IMR-90 (cell line): Measurements from ENCODE around the gene SRSF10.

Experiments
- CEBPB ChIP-seq: IDR thresholded peaks from 2 replicates; pipeline ENCODE4 v1.6.1; 2012; ENCODE audit warnings: low read depth, low read length, improper control_type of control experiment
- POLR2A ChIP-seq: IDR thresholded peaks from 2 replicates; pipeline ENCODE4 v1.6.1; 2012; ENCODE audit warnings: mild to moderate bottlenecking, low read depth, low read length
- RCOR1 ChIP-seq: IDR thresholded peaks from 2 replicates; pipeline ENCODE4 v1.6.1; 2012; ENCODE audit warnings: mild to moderate bottlenecking, low read length, improper control_type of control experiment; ENCODE audit not compliant: insufficient replicate concordance
- RFX5 ChIP-seq: IDR thresholded peaks from 2 replicates; pipeline ENCODE4 v1.8.0; 2012; ENCODE audit warnings: low read depth, mild to moderate bottlenecking, low read length, moderate library complexity
- SMC3 ChIP-seq: fragments of 150-350 bp; IDR thresholded peaks from 2 replicates; pipeline ENCODE4 v1.6.1; 2016; ENCODE audit warnings: low read depth, mild to moderate bottlenecking, antibody characterized with exemption, low read length, moderate library complexity
- TF ChIP-seq, protein P1 (sequence below): conservative IDR thresholded peaks from 2 replicates; pipeline ENCODE4 v1.5.1; 2012; ENCODE audit warnings: mild to moderate bottlenecking, low read depth, low read length, improper control_type of control experiment
- TF ChIP-seq, protein P2 (sequence below): fragments of 150-350 bp; IDR thresholded peaks from 2 replicates; pipeline ENCODE4 v1.6.1; 2017; ENCODE audit warnings: mild to moderate bottlenecking, antibody characterized with exemption, low read length, low read depth

DNA sequence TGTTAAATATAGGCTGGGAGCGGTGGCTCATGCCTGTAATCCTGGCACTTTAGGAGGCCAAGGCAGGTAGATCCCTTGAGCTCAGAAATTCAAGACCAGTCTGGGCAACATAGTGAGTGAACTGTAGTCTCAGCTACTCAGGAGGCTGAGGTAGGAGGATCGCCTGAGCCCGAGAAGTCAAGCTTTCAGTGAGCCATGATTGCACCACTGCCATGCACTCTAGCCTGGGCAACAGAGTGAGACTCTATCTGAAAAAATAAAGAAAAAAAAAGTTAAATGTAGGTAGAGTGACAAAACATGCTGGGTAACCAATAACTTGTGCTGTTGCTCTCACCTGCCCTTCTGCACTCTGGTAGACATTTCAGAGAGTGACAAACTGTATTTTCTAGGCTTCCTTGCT, 25.0 kb upstream of the SRSF10 start:
- TF ChIP-seq, protein P1, sequence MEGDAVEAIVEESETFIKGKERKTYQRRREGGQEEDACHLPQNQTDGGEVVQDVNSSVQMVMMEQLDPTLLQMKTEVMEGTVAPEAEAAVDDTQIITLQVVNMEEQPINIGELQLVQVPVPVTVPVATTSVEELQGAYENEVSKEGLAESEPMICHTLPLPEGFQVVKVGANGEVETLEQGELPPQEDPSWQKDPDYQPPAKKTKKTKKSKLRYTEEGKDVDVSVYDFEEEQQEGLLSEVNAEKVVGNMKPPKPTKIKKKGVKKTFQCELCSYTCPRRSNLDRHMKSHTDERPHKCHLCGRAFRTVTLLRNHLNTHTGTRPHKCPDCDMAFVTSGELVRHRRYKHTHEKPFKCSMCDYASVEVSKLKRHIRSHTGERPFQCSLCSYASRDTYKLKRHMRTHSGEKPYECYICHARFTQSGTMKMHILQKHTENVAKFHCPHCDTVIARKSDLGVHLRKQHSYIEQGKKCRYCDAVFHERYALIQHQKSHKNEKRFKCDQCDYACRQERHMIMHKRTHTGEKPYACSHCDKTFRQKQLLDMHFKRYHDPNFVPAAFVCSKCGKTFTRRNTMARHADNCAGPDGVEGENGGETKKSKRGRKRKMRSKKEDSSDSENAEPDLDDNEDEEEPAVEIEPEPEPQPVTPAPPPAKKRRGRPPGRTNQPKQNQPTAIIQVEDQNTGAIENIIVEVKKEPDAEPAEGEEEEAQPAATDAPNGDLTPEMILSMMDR: no peak
- TF ChIP-seq RFX5 (no peak), POLR2A (no peak), SMC3 (no peak), CEBPB (no peak), RCOR1 (no peak)
- TF ChIP-seq, protein P2, sequence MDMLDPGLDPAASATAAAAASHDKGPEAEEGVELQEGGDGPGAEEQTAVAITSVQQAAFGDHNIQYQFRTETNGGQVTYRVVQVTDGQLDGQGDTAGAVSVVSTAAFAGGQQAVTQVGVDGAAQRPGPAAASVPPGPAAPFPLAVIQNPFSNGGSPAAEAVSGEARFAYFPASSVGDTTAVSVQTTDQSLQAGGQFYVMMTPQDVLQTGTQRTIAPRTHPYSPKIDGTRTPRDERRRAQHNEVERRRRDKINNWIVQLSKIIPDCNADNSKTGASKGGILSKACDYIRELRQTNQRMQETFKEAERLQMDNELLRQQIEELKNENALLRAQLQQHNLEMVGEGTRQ: no peak
